Adrenal gland (tissue), 5 donors: ENCODE results near the gene PATE3.

ENCODE experiments used
- POLR2A ChIP-seq, 2 donors: fragments of 450-650 bp; IDR thresholded peaks; one replicate each; pipeline ENCODE4 v1.6.1; 2017; ENCODE audit warnings: antibody characterized with exemption in 2 of 2, mild to moderate bottlenecking in 2 of 2, moderate library complexity in 1 of 2
- TF ChIP-seq, protein P1 (sequence below), 6 experiments: fragments of 450-650 bp in 4 of 6; fragments of 200-600 bp in 2 of 6; sonication (generic) in 1 of 6; IDR thresholded peaks; 1 replicate in 5 of 6; 2 replicates in 1 of 6; pipeline versions ENCODE4 v1.5.1 to v1.8.0; 2016 to 2021; ENCODE audit warnings: antibody characterized with exemption in 6 of 6, mild to moderate bottlenecking in 2 of 6, moderate library complexity in 1 of 6
- donor health status: DM: no; HTN: no; CAD: no.

DNA sequence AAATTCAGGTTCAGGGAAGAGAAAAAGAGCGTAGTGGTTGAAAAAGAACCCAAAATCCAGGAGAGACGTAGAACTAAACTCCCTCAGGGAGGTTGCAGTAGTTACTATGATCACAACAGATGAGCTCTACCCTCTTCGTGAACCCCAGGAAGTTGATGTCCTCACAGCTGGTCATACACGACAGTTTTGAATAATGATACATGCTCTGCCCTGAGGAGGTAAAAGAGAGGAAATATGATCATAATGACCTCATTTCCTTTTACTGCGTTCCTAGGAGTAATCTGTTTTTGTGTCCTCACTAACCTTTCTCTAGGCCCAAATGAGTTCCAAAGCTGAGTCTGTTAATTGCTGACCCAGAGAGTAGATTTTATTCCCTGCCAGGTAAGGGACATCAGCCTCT lies 10.6 kb upstream of the PATE3 start:
- TF ChIP-seq, protein P1, sequence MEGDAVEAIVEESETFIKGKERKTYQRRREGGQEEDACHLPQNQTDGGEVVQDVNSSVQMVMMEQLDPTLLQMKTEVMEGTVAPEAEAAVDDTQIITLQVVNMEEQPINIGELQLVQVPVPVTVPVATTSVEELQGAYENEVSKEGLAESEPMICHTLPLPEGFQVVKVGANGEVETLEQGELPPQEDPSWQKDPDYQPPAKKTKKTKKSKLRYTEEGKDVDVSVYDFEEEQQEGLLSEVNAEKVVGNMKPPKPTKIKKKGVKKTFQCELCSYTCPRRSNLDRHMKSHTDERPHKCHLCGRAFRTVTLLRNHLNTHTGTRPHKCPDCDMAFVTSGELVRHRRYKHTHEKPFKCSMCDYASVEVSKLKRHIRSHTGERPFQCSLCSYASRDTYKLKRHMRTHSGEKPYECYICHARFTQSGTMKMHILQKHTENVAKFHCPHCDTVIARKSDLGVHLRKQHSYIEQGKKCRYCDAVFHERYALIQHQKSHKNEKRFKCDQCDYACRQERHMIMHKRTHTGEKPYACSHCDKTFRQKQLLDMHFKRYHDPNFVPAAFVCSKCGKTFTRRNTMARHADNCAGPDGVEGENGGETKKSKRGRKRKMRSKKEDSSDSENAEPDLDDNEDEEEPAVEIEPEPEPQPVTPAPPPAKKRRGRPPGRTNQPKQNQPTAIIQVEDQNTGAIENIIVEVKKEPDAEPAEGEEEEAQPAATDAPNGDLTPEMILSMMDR (IDR thresholded peaks at IDR 0.05): no peak
- no peak for TF ChIP-seq POLR2A (IDR thresholded peaks at IDR 0.05)
